K562 (cell line): ENCODE measurements around the gene ANKMY1. TPM values are rescaled to one million over a fixed set of nuclear protein-coding genes. Genes with fewer than 3 reads are reported as not detected.

Experiments used
- ATAC-seq: fragments of 200-7000 bp; cut with Tn5 transposase; 3 replicates; pipeline ENCODE4 v1.9.1; 2020; ENCODE audit warnings: moderate library complexity
- BruUV-seq: library from RNA; stranded (reverse); fragments of 400-500 nt; replicated peaks from 2 replicates; lab custom pipeline; 2021; lab: Mats Ljungman, UMichigan
- CTCF ChIA-PET: fragments of 300-600 bp; formaldehyde crosslinking; extraction: SDS; loops from one replicate; lab custom pipeline; 2021; ENCODE audit warnings: low intra/inter-chr PET ratio; lab: Yijun Ruan, JAX
- POLR2A ChIA-PET: fragments of 300-600, 350-650 bp; sonication (Branson Sonifier 250); formaldehyde crosslinking; extraction: SDS; loops from one replicate; lab custom pipeline; 2021; ENCODE audit warnings: antibody characterized with exemption, inconsistent platforms; lab: Yijun Ruan, JAX
- DNase-seq, 4 experiments: peaks; one replicate each; pipeline versions ENCODE4 v3.0.0 to v3.0.0-alpha.2; 2011 to 2018; ENCODE audit warnings: low spot score in 3 of 4, mixed read lengths in 3 of 4; ENCODE audit errors: extremely low read depth in 1 of 4
- FAIRE-seq: peaks from 2 replicates; lab custom pipeline; 2011; peaks lifted over from hg19 to GRCh38; lab: Jason Lieb, UNC
- H2AFZ ChIP-seq: 2 replicates; pipeline ENCODE4 v1.6.0; 2011; ENCODE audit warnings: low read depth, low read length, control low read depth, inconsistent platforms
- H3K27ac ChIP-seq: fragments of 200-600 bp; 3 replicates; pipeline ENCODE4 v1.8.0; 2011; ENCODE audit warnings: low read depth, mild to moderate bottlenecking, control low read depth, inconsistent platforms, low read length, moderate library complexity, mixed read lengths; ENCODE audit errors: extremely low read depth
- H3K27me3 ChIP-seq, 2 experiments: fragments of 300-600 bp in 1 of 2; 2 replicates in 1 of 2; 3 replicates in 1 of 2; pipeline versions ENCODE4 v1.6.0 to v1.8.0; 2011; ENCODE audit warnings: inconsistent platforms in 2 of 2, low read length in 2 of 2, mild to moderate bottlenecking in 1 of 2, mixed read lengths in 1 of 2, moderate library complexity in 1 of 2; ENCODE audit not compliant: control insufficient read depth in 2 of 2, insufficient read depth in 2 of 2
- H3K36me3 ChIP-seq: fragments of 300-600 bp; 3 replicates; pipeline ENCODE4 v1.8.0; 2011; ENCODE audit warnings: mild to moderate bottlenecking, low read length, inconsistent platforms; ENCODE audit not compliant: control insufficient read depth, insufficient read depth
- H3K4me1 ChIP-seq, 2 experiments: fragments of 200-600 bp in 1 of 2; replicated peaks in 1 of 2; 2 replicates in 1 of 2; 3 replicates in 1 of 2; pipeline versions ENCODE4 v1.5.1 to v1.8.0; 2011; ENCODE audit warnings: inconsistent platforms in 2 of 2, low read length in 2 of 2, mild to moderate bottlenecking in 1 of 2, mixed read lengths in 1 of 2, moderate library complexity in 1 of 2; ENCODE audit not compliant: control insufficient read depth in 2 of 2, insufficient read depth in 2 of 2
- H3K4me2 ChIP-seq: 2 replicates; pipeline ENCODE4 v1.6.1; 2011; ENCODE audit warnings: low read length, control low read depth, inconsistent platforms, mixed read lengths; ENCODE audit not compliant: insufficient read depth
- H3K4me3 ChIP-seq: fragments of 200-600 bp; sonication (generic), shearing (Covaris generic); 2 replicates; pipeline ENCODE4 v1.5.1; 2016; ENCODE audit warnings: control low read depth, inconsistent platforms
- H3K79me2 ChIP-seq: fragments of 200-600 bp; 3 replicates; pipeline ENCODE4 v1.8.0; 2011; ENCODE audit warnings: low read length, inconsistent platforms; ENCODE audit not compliant: control insufficient read depth, insufficient read depth
- H3K9ac ChIP-seq, 2 experiments: 2 replicates each; pipeline versions ENCODE4 v1.6.0 to v1.6.1; 2011; ENCODE audit warnings: low read depth in 2 of 2, low read length in 2 of 2, control low read depth in 1 of 2, inconsistent platforms in 1 of 2, mild to moderate bottlenecking in 1 of 2, mixed read lengths in 1 of 2; ENCODE audit not compliant: insufficient read depth in 1 of 2
- H3K9me1 ChIP-seq: one replicate; pipeline ENCODE4 v1.6.0; 2011; ENCODE audit warnings: inconsistent platforms, mild to moderate bottlenecking, low read length, moderate library complexity; ENCODE audit not compliant: control insufficient read depth, insufficient read depth
- H3K9me3 ChIP-seq: replicated peaks from 2 replicates; pipeline ENCODE4 v1.5.1; 2011; ENCODE audit warnings: low read depth, low read length, inconsistent platforms; ENCODE audit not compliant: control insufficient read depth, insufficient read depth
- H4K20me1 ChIP-seq: replicated peaks from 2 replicates; pipeline ENCODE4 v1.6.1; 2011; ENCODE audit warnings: low read length, inconsistent platforms, mixed read lengths; ENCODE audit not compliant: control insufficient read depth, insufficient read depth
- ATF1 ChIP-seq, 2 experiments: fragments of 450-650 bp in 1 of 2; IDR thresholded peaks; 2 replicates each; pipeline ENCODE4 v1.6.1; 2016; ENCODE audit warnings: missing compliant biosample characterization in 1 of 2, missing genetic modification characterization in 1 of 2
- BACH1 ChIP-seq: fragments of 200-800 bp; sonication (Bioruptor generic); IDR thresholded peaks from 2 replicates; pipeline ENCODE4 v1.6.1; 2016; ENCODE audit warnings: missing genetic modification characterization, missing compliant biosample characterization
- CREB1 ChIP-seq, 2 experiments: sonication (generic) in 1 of 2; formaldehyde crosslinking in 1 of 2; IDR thresholded peaks; 2 replicates each; pipeline versions ENCODE4 v1.6.1 to v1.8.0; 2012 to 2022; ENCODE audit warnings: inconsistent platforms in 1 of 2, mild to moderate bottlenecking in 1 of 2, missing genetic modification reagents in 1 of 2, moderate library complexity in 1 of 2
- FOXK2 ChIP-seq, 2 experiments: fragments of 450-650 bp; IDR thresholded peaks in 1 of 2; conservative IDR thresholded peaks in 1 of 2; 2 replicates each; pipeline ENCODE4 v1.6.1; 2016; ENCODE audit warnings: low read depth in 2 of 2, mild to moderate bottlenecking in 1 of 2
- HINFP ChIP-seq: fragments of 450-650 bp; conservative IDR thresholded peaks from 2 replicates; pipeline ENCODE4 v1.6.1; 2016; ENCODE audit warnings: missing genetic modification characterization, low read depth, mild to moderate bottlenecking, control low read depth, missing compliant biosample characterization
- HIVEP1 ChIP-seq: fragments of 250-450 bp; sonication (Bioruptor Pico); IDR thresholded peaks from 2 replicates; pipeline ENCODE4 v1.4.0; 2020; ENCODE audit warnings: mild to moderate bottlenecking
- JUND ChIP-seq, 2 experiments: IDR thresholded peaks; 2 replicates in 1 of 2; 3 replicates in 1 of 2; pipeline ENCODE4 v1.6.1; 2011; ENCODE audit warnings: borderline replicate concordance in 2 of 2, low read depth in 2 of 2, low read length in 2 of 2, improper control_type of control experiment in 1 of 2, missing biosample characterization in 1 of 2, missing genetic modification characterization in 1 of 2, missing genetic modification reagents in 1 of 2
- NCOA2 ChIP-seq, 2 experiments: fragments of 450-650 bp; IDR thresholded peaks; 2 replicates each; pipeline ENCODE4 v1.6.1; 2018; ENCODE audit warnings: mild to moderate bottlenecking in 2 of 2, moderate library complexity in 1 of 2; ENCODE audit not compliant: partially characterized antibody in 2 of 2
- POLR2AphosphoS5 ChIP-seq: IDR thresholded peaks from 2 replicates; pipeline ENCODE4 v1.6.1; 2011; ENCODE audit warnings: mild to moderate bottlenecking, low read depth, low read length, moderate library complexity; ENCODE audit not compliant: control insufficient read depth, insufficient read depth
- TCF3 ChIP-seq: sonication (generic); formaldehyde crosslinking; IDR thresholded peaks from 2 replicates; pipeline ENCODE4 v1.4.0; 2020; ENCODE audit warnings: mild to moderate bottlenecking, missing genetic modification reagents
- TEAD1 ChIP-seq, 2 experiments: fragments of 450-650 bp in 1 of 2; sonication (generic) in 1 of 2; formaldehyde crosslinking; IDR thresholded peaks; 2 replicates each; pipeline versions ENCODE4 v1.4.0 to v1.8.0; 2020 to 2022; ENCODE audit warnings: mild to moderate bottlenecking in 2 of 2, missing genetic modification reagents in 1 of 2
- ZNF280A ChIP-seq: fragments of 450-650 bp; IDR thresholded peaks from 2 replicates; pipeline ENCODE4 v1.6.1; 2018; ENCODE audit warnings: mild to moderate bottlenecking, low read depth; ENCODE audit not compliant: partially characterized antibody
- WGBS: fragments of 100-300 bp; shearing (Covaris generic); methylation state at CpG from one replicate; pipeline ENCODE4 v1.1.6; 2016; ENCODE audit warnings: low coverage, mixed read lengths; ENCODE audit not compliant: insufficient coverage; ENCODE audit errors: missing lambda C conversion rate; 5-methylcytosine and 5-hydroxymethylcytosine counted together
- in situ Hi-C: fragments of 300-500 bp; cut with MboI; formaldehyde crosslinking; loops from 4 replicates; pipeline ENCODE4 v1.15.0; 2018; ENCODE audit warnings: inconsistent platforms, mixed read lengths
- intact Hi-C: fragments of 100-400 bp; cut with micrococcal nuclease; formaldehyde crosslinking; loops from 2 replicates; pipeline ENCODE4 v1.14.2; 2022
- polyA plus RNA-seq, 8 experiments: library from polyadenylated mRNA; depleted of rRNA in 4 of 8; stranded (reverse) in 5 of 8; unstranded in 3 of 8; fragments of >200 nt; fragmentation: Nextera tagmentation in 2 of 8; fragmentation: Illumina TruSeq in 1 of 8; extraction: Ambion mirVana in 2 of 8; extraction: Trizol in 1 of 8; gene quantifications; 2 replicates each; pipeline versions ENCODE4 v1.2.1 to v1.2.3, GENCODE V29; 2011 to 2014; ENCODE audit warnings: inconsistent platforms in 1 of 8, missing spikeins in 1 of 8
- total RNA-seq, 7 experiments: library from RNA; depleted of rRNA in 6 of 7; stranded (reverse); fragments of >200 nt in 6 of 7; fragmentation: Illumina TruSeq in 2 of 7; extraction: Trizol in 2 of 7; gene quantifications; 2 replicates each; pipeline versions ENCODE4 v1.2.1 to v1.2.3, GENCODE V29; 2011 to 2021; ENCODE audit warnings: low replicate concordance in 1 of 7

The ANKMY1 gene
- total and polyA plus RNA-seq, 9 of the 15 experiments (the other 6 are each of a cell fraction or from before 2014, with no cell fraction given), result 0.75 to 15.1 (median 11.7) TPM

GRCh38 chr2:240565333-240566202 is 7.8 kb upstream of the ANKMY1 start (continued):
- peak; percentile 9; the same call in 1 of the 2 replicates for TF ChIP-seq HIVEP1
- TF ChIP-seq ZNF280A, result no peak

- Histone ChIP-seq H3K4me1 (peaks cover 40 to 71% of the 10 kb centered on the region in 2 experiments), H3K27me3 (no peaks in the 10 kb centered on the region), H3K79me2 (peaks cover 75% of the 10 kb centered on the region), H3K36me3 (peaks cover 19% of the 10 kb centered on the region), H3K4me2 (peak overlapping the region; percentile 84), H3K9me3 (no peaks in the 10 kb centered on the region), H4K20me1 (no peaks in the 10 kb centered on the region), H2AFZ (peak overlapping the region; percentile 44; the same call in 1 of the 2 replicates), H3K9me1 (no peaks in the 10 kb centered on the region), H3K9ac (peak overlapping the region; percentile 85 to 92), H3K4me3 (peak overlapping the region; percentile 29), H3K27ac (peak overlapping the region; percentile 98)
- in situ Hi-C loops (no loop called here), intact Hi-C loops (loop anchor here (10.0 kb wide), 1 partner anchor 50 kb away; no protein-coding TSS in a partner anchor)
- CTCF ChIA-PET, result no interaction called here
- BruUV-seq, result no TSS peak
- FAIRE-seq (peak; percentile 86), ATAC-seq (peak; percentile 27), DNase-seq (peak in 1 of 4 experiments; percentile 73)
- POLR2A ChIA-PET, result interaction anchor here (1.5 to 4.6 kb wide), 2 partner anchors 20 to 22 kb away, joined by 5 to 26 read pairs; partner anchors contain the start of gene CAPN10
- 10% methylated on average over 8 of the region's 10 CpGs for WGBS
- TF ChIP-seq CREB1 (IDR thresholded peaks at IDR 0.05) (no peak), CREB1 (CRISPR knock-in tag; IDR thresholded peaks at IDR 0.05) (peak; percentile 38; the same call in 1 of the 2 replicates), TEAD1 (CRISPR knock-in tag; IDR thresholded peaks at IDR 0.05) (peak in 1 of 2 experiments; percentile 24; a peak in 1 of 4 replicates), ATF1 (CRISPR knock-in tag; IDR thresholded peaks at IDR 0.05) (no peak), ATF1 (tag; IDR thresholded peaks at IDR 0.05) (no peak), HINFP (tag) (no peak), POLR2AphosphoS5 (0 out of 2 replicates have a peak, but pooled peaks have one; percentile 12), NCOA2 (IDR thresholded peaks at IDR 0.05; ENCODE audit: partially characterized antibody in 2 of 2) (no peak), JUND (IDR thresholded peaks at IDR 0.05; ENCODE audit: borderline replicate concordance, low read depth, low read length) (peak; percentile 45; the same call in 1 of the 2 replicates), JUND (tag; IDR thresholded peaks at IDR 0.05; ENCODE audit: borderline replicate concordance, low read depth, low read length) (no peak; the same call in 2 of the 3 replicates), FOXK2 (conservative IDR thresholded peaks at IDR 0.05 in 1 of 2, IDR thresholded peaks at IDR 0.05 in 1 of 2; ENCODE audit: low read depth in 2 of 2) (peak; percentile 58 to 70; a peak in 3 of 4 replicates), TCF3 (0 out of 2 replicates have a peak, but pooled peaks have one; percentile 7), BACH1 (tag) (peak; percentile 2; the same call in 1 of the 2 replicates)
These were observed 7.0 kb upstream of the ANKMY1 start for GRCh38 chr2:240564561-240565332.
